ENCODE results near the gene GPNMB. TPM values are rescaled to one million over a fixed set of nuclear protein-coding genes. Genes with fewer than 3 reads are reported as not detected.

GPNMB gene
- total and polyA plus RNA-seq, 4 donors, result 2.6 to 10.5 (median 4.9) TPM

DNA sequence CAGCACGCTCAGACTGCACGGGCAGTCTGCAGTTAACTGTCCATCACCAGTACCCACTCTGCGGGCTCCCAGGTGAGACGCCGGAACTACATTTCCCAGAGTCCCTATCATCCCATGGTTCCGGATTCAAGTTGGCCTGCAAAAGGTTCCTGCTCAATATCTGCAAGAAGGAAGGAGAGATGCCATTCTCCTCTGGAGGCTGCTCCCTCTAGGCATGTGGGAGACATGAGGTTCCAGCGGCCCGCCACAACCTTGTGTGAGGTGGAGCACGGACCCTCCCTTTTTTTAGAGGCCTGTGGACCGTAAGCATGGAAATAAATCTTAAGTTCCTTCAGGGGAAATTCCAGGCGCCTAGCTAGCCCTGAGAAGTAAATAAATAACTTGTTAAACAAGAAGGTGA, 35.0 kb upstream of the GPNMB start (continued):
- TF ChIP-seq, protein P1, sequence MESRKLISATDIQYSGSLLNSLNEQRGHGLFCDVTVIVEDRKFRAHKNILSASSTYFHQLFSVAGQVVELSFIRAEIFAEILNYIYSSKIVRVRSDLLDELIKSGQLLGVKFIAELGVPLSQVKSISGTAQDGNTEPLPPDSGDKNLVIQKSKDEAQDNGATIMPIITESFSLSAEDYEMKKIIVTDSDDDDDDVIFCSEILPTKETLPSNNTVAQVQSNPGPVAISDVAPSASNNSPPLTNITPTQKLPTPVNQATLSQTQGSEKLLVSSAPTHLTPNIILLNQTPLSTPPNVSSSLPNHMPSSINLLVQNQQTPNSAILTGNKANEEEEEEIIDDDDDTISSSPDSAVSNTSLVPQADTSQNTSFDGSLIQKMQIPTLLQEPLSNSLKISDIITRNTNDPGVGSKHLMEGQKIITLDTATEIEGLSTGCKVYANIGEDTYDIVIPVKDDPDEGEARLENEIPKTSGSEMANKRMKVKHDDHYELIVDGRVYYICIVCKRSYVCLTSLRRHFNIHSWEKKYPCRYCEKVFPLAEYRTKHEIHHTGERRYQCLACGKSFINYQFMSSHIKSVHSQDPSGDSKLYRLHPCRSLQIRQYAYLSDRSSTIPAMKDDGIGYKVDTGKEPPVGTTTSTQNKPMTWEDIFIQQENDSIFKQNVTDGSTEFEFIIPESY (IDR thresholded peaks at IDR 0.05), result no peak
- TF ChIP-seq GABPA (IDR thresholded peaks at IDR 0.05 in 1 of 2, conservative IDR thresholded peaks at IDR 0.05 in 1 of 2), result no peak

DNA sequence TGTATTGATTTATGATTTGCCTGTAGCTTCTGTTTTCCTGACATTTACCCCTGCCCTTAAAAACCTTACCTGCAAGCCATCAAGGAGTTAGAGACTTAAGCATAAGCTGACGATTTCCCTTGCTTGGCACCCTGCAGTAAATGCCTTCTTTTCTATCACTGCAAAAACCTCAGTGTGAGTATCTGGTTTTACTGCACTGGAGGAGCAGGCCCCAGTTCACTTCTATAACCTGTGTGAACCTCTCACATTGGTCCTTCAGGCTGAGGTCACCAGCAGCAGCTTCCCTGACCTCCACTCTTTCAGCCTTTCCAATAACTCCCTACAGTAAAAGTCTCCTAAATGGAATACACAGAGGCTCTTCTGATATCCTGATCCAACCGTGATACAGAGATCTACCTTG, 34.2 kb upstream of the GPNMB start:
- H3K9me3 ChIP-seq (ENCODE audit: control insufficient read depth in 4 of 4, low read length in 3 of 4), result no peaks in the 10 kb centered on the region
- H3K27ac ChIP-seq (ENCODE audit: low read depth in 1 of 2, low read length in 2 of 2), result no peak overlapping the region
- WGBS, result 90% methylated on average over 2 of the region's 2 CpGs
- H3K4me1 ChIP-seq (ENCODE audit: control insufficient read depth in 4 of 4, insufficient read depth in 4 of 4, low read length in 3 of 4), result no peaks in the 10 kb centered on the region
- H3K27me3 ChIP-seq (ENCODE audit: control insufficient read depth in 4 of 4, insufficient read depth in 4 of 4, low read length in 3 of 4), result no peaks in the 10 kb centered on the region
- TF ChIP-seq YY1 (IDR thresholded peaks at IDR 0.05), result no peak
- TF ChIP-seq, protein P2, sequence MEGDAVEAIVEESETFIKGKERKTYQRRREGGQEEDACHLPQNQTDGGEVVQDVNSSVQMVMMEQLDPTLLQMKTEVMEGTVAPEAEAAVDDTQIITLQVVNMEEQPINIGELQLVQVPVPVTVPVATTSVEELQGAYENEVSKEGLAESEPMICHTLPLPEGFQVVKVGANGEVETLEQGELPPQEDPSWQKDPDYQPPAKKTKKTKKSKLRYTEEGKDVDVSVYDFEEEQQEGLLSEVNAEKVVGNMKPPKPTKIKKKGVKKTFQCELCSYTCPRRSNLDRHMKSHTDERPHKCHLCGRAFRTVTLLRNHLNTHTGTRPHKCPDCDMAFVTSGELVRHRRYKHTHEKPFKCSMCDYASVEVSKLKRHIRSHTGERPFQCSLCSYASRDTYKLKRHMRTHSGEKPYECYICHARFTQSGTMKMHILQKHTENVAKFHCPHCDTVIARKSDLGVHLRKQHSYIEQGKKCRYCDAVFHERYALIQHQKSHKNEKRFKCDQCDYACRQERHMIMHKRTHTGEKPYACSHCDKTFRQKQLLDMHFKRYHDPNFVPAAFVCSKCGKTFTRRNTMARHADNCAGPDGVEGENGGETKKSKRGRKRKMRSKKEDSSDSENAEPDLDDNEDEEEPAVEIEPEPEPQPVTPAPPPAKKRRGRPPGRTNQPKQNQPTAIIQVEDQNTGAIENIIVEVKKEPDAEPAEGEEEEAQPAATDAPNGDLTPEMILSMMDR (IDR thresholded peaks at IDR 0.05; ENCODE audit: low read depth, low read length, missing input control), result no peak
- no peak for TF ChIP-seq SP1 (IDR thresholded peaks at IDR 0.05)
- TF ChIP-seq EGR1 (IDR thresholded peaks at IDR 0.05; ENCODE audit: low read depth in 2 of 2), result no peak
- TF ChIP-seq, protein P3, sequence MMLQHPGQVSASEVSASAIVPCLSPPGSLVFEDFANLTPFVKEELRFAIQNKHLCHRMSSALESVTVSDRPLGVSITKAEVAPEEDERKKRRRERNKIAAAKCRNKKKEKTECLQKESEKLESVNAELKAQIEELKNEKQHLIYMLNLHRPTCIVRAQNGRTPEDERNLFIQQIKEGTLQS (IDR thresholded peaks at IDR 0.05), result no peak
- no peak for TF ChIP-seq HNF4A (conservative IDR thresholded peaks at IDR 0.05)
- TF ChIP-seq FOXA1 (IDR thresholded peaks at IDR 0.05), result no peak
- TF ChIP-seq NR2F2 (IDR thresholded peaks at IDR 0.05), result no peak
- no peak overlapping the region for H3K4me3 ChIP-seq (ENCODE audit: low read depth in 1 of 3, low read length in 3 of 3)
- no peak overlapping the region for H3K9ac ChIP-seq (ENCODE audit: low read depth in 1 of 2, low read length in 2 of 2)
- H3K36me3 ChIP-seq (ENCODE audit: control insufficient read depth in 4 of 4, insufficient read depth in 3 of 4, low read depth in 1 of 4, low read length in 3 of 4), result no peaks in the 10 kb centered on the region
- DNase-seq (ENCODE audit: low spot score), result no peak

DNA sequence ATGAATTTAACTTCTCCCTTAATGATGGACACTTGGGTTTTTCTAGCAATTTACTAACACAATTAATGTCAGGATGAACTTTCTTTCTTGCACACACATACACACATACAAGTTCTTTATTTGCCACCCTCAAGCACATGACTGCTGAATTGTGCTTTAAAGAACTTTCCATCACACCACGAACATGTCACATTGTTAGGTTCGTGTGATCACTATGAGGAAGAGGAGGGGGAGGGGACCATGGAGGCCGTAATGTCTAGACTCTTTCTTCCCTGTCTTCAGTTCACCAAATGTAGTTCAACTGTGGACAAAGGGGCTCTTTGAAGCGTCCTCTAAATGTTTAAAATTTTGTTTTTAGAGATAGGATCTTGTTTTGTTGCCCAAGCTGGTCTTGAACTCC, 33.7 kb upstream of the GPNMB start:
- WGBS, result 92% methylated on average over 4 of the region's 4 CpGs
- Histone ChIP-seq H3K4me3 (ENCODE audit: low read depth in 1 of 3, low read length in 3 of 3) (no peak overlapping the region), H3K9ac (ENCODE audit: low read depth in 1 of 2, low read length in 2 of 2) (no peak overlapping the region), H3K27me3 (ENCODE audit: control insufficient read depth in 4 of 4, insufficient read depth in 4 of 4, low read length in 3 of 4) (no peaks in the 10 kb centered on the region), H3K36me3 (ENCODE audit: control insufficient read depth in 4 of 4, insufficient read depth in 3 of 4, low read depth in 1 of 4, low read length in 3 of 4) (no peaks in the 10 kb centered on the region), H3K9me3 (ENCODE audit: control insufficient read depth in 4 of 4, low read length in 3 of 4) (no peaks in the 10 kb centered on the region), H3K4me1 (ENCODE audit: control insufficient read depth in 4 of 4, insufficient read depth in 4 of 4, low read length in 3 of 4) (no peaks in the 10 kb centered on the region), H3K27ac (ENCODE audit: low read depth in 1 of 2, low read length in 2 of 2) (no peak overlapping the region)
- no peak for DNase-seq (ENCODE audit: low spot score)
- TF ChIP-seq JUND (IDR thresholded peaks at IDR 0.05) (no peak), RAD21 (IDR thresholded peaks at IDR 0.05) (no peak), RXRA (IDR thresholded peaks at IDR 0.05) (no peak), HNF4G (IDR thresholded peaks at IDR 0.05) (no peak), YY1 (IDR thresholded peaks at IDR 0.05) (no peak), EGR1 (IDR thresholded peaks at IDR 0.05; ENCODE audit: low read depth in 2 of 2) (no peak), FOXA2 (IDR thresholded peaks at IDR 0.05) (no peak), SP1 (IDR thresholded peaks at IDR 0.05) (no peak), TAF1 (conservative IDR thresholded peaks at IDR 0.05) (no peak), FOXA1 (IDR thresholded peaks at IDR 0.05) (no peak), HNF4A (conservative IDR thresholded peaks at IDR 0.05) (no peak)
- TF ChIP-seq, protein P4, sequence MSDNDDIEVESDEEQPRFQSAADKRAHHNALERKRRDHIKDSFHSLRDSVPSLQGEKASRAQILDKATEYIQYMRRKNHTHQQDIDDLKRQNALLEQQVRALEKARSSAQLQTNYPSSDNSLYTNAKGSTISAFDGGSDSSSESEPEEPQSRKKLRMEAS (IDR thresholded peaks at IDR 0.05), result no peak
- TF ChIP-seq, protein P2 (IDR thresholded peaks at IDR 0.05; ENCODE audit: low read depth, low read length, missing input control), result no peak
- TF ChIP-seq, protein P1 (IDR thresholded peaks at IDR 0.05), result no peak
- TF ChIP-seq, protein P3 (IDR thresholded peaks at IDR 0.05), result no peak
- TF ChIP-seq, protein P5, sequence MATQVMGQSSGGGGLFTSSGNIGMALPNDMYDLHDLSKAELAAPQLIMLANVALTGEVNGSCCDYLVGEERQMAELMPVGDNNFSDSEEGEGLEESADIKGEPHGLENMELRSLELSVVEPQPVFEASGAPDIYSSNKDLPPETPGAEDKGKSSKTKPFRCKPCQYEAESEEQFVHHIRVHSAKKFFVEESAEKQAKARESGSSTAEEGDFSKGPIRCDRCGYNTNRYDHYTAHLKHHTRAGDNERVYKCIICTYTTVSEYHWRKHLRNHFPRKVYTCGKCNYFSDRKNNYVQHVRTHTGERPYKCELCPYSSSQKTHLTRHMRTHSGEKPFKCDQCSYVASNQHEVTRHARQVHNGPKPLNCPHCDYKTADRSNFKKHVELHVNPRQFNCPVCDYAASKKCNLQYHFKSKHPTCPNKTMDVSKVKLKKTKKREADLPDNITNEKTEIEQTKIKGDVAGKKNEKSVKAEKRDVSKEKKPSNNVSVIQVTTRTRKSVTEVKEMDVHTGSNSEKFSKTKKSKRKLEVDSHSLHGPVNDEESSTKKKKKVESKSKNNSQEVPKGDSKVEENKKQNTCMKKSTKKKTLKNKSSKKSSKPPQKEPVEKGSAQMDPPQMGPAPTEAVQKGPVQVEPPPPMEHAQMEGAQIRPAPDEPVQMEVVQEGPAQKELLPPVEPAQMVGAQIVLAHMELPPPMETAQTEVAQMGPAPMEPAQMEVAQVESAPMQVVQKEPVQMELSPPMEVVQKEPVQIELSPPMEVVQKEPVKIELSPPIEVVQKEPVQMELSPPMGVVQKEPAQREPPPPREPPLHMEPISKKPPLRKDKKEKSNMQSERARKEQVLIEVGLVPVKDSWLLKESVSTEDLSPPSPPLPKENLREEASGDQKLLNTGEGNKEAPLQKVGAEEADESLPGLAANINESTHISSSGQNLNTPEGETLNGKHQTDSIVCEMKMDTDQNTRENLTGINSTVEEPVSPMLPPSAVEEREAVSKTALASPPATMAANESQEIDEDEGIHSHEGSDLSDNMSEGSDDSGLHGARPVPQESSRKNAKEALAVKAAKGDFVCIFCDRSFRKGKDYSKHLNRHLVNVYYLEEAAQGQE (IDR thresholded peaks at IDR 0.05), result no peak

Measured in liver (tissue), 9 donors.